ENCODE measurements around the gene CENATAC.
A peak's percentile ranks its signal among the peaks of the same experiment; 100 is the strongest.

Gene CENATAC

GRCh38 chr11:119024430-119025098 lies 26.6 kb downstream of the CENATAC start:
- peak overlapping the region; percentile 29 for H3K4me3 Mint-ChIP-seq
- no peaks in the 10 kb centered on the region for H3K9me3 Mint-ChIP-seq
- peak overlapping the region; percentile 35 for H3K27ac Mint-ChIP-seq (ENCODE audit: low read depth)
- peaks cover 31% of the 10 kb centered on the region for H3K4me1 Mint-ChIP-seq
- peaks cover 41% of the 10 kb centered on the region for H3K36me3 Mint-ChIP-seq (ENCODE audit: insufficient read depth)
- DNase-seq (ENCODE audit: low spot score in 2 of 2) (no peak), ATAC-seq (replicated peaks; ENCODE audit: extremely low read depth, poor library complexity, severe bottlenecking) (no peak)
- no peaks in the 10 kb centered on the region for H3K27me3 Mint-ChIP-seq

- H3K4me1 Mint-ChIP-seq, result peaks cover 33% of the 10 kb centered on the region
- no peak overlapping the region for H3K27ac Mint-ChIP-seq (ENCODE audit: low read depth)
- no peak for DNase-seq (ENCODE audit: low spot score in 2 of 2)
- peaks cover 39% of the 10 kb centered on the region for H3K36me3 Mint-ChIP-seq (ENCODE audit: insufficient read depth)
- no peak for ATAC-seq (replicated peaks; ENCODE audit: extremely low read depth, poor library complexity, severe bottlenecking)
- no peaks in the 10 kb centered on the region for H3K27me3 Mint-ChIP-seq
- no peak overlapping the region for H3K4me3 Mint-ChIP-seq
- no peaks in the 10 kb centered on the region for H3K9me3 Mint-ChIP-seq
Measured at GRCh38 chr11:119025099-119025473, 27.1 kb downstream of the CENATAC start.

- no peaks in the 10 kb centered on the region for H3K9me3 Mint-ChIP-seq
- DNase-seq (ENCODE audit: low spot score in 2 of 2) (no peak), ATAC-seq (replicated peaks; ENCODE audit: extremely low read depth, poor library complexity, severe bottlenecking) (no peak)
- peaks cover 29% of the 10 kb centered on the region for H3K4me1 Mint-ChIP-seq
- H3K4me3 Mint-ChIP-seq, result no peak overlapping the region
- peaks cover 35% of the 10 kb centered on the region for H3K36me3 Mint-ChIP-seq (ENCODE audit: insufficient read depth)
- no peak overlapping the region for H3K27ac Mint-ChIP-seq (ENCODE audit: low read depth)
- H3K27me3 Mint-ChIP-seq, result no peaks in the 10 kb centered on the region
Measured at GRCh38 chr11:119025541-119025940, 27.6 kb downstream of the CENATAC start.

- no peak overlapping the region for H3K27ac Mint-ChIP-seq (ENCODE audit: low read depth)
- no peak for DNase-seq (ENCODE audit: low spot score in 2 of 2)
- H3K27me3 Mint-ChIP-seq, result no peaks in the 10 kb centered on the region
- no peak for ATAC-seq (replicated peaks; ENCODE audit: extremely low read depth, poor library complexity, severe bottlenecking)
- H3K4me3 Mint-ChIP-seq, result no peak overlapping the region
- peaks cover 34% of the 10 kb centered on the region for H3K36me3 Mint-ChIP-seq (ENCODE audit: insufficient read depth)
- peaks cover 29% of the 10 kb centered on the region for H3K4me1 Mint-ChIP-seq
- H3K9me3 Mint-ChIP-seq, result no peaks in the 10 kb centered on the region
Measured at GRCh38 chr11:119025978-119026766, 28.2 kb downstream of the CENATAC start.

- no peaks in the 10 kb centered on the region for H3K27me3 Mint-ChIP-seq
- peaks cover 29% of the 10 kb centered on the region for H3K4me1 Mint-ChIP-seq
- H3K36me3 Mint-ChIP-seq (ENCODE audit: insufficient read depth), result peaks cover 29% of the 10 kb centered on the region
- no peak for DNase-seq (ENCODE audit: low spot score in 2 of 2)
- H3K9me3 Mint-ChIP-seq, result no peaks in the 10 kb centered on the region
- ATAC-seq (replicated peaks; ENCODE audit: extremely low read depth, poor library complexity, severe bottlenecking), result no peak
- H3K4me3 Mint-ChIP-seq, result no peak overlapping the region
- peak overlapping the region; percentile 22 for H3K27ac Mint-ChIP-seq (ENCODE audit: low read depth)
Measured at GRCh38 chr11:119026970-119027369, 29.0 kb downstream of the CENATAC start.

GRCh38 chr11:119027561-119028345 lies 29.8 kb downstream of the CENATAC start:
- no peak for ATAC-seq (replicated peaks; ENCODE audit: extremely low read depth, poor library complexity, severe bottlenecking)
- H3K36me3 Mint-ChIP-seq (ENCODE audit: insufficient read depth), result peaks cover 21% of the 10 kb centered on the region
- H3K27ac Mint-ChIP-seq (ENCODE audit: low read depth), result no peak overlapping the region
- no peak for DNase-seq (ENCODE audit: low spot score in 2 of 2)
- peaks cover 29% of the 10 kb centered on the region for H3K4me1 Mint-ChIP-seq
- no peaks in the 10 kb centered on the region for H3K27me3 Mint-ChIP-seq
- H3K9me3 Mint-ChIP-seq, result no peaks in the 10 kb centered on the region
- H3K4me3 Mint-ChIP-seq, result no peak overlapping the region

- H3K36me3 Mint-ChIP-seq (ENCODE audit: insufficient read depth), result peaks cover 14% of the 10 kb centered on the region
- no peaks in the 10 kb centered on the region for H3K9me3 Mint-ChIP-seq
- no peak overlapping the region for H3K4me3 Mint-ChIP-seq
- H3K27ac Mint-ChIP-seq (ENCODE audit: low read depth), result no peak overlapping the region
- H3K4me1 Mint-ChIP-seq, result peaks cover 24% of the 10 kb centered on the region
- DNase-seq (ENCODE audit: low spot score in 2 of 2) (no peak), ATAC-seq (replicated peaks; ENCODE audit: extremely low read depth, poor library complexity, severe bottlenecking) (no peak)
- H3K27me3 Mint-ChIP-seq, result no peaks in the 10 kb centered on the region
Measured at GRCh38 chr11:119028346-119029068, 30.6 kb downstream of the CENATAC start.

GRCh38 chr11:119029069-119029339 lies 31.1 kb downstream of the CENATAC start:
- Mint-ChIP-seq H3K27ac (ENCODE audit: low read depth) (no peak overlapping the region), H3K4me3 (peak overlapping the region; percentile 85), H3K27me3 (no peaks in the 10 kb centered on the region), H3K4me1 (peaks cover 21% of the 10 kb centered on the region), H3K9me3 (no peaks in the 10 kb centered on the region), H3K36me3 (ENCODE audit: insufficient read depth) (peaks cover 11% of the 10 kb centered on the region)
- DNase-seq (ENCODE audit: low spot score in 2 of 2) (no peak), ATAC-seq (replicated peaks; ENCODE audit: extremely low read depth, poor library complexity, severe bottlenecking) (no peak)

- peak overlapping the region; percentile 85 for H3K4me3 Mint-ChIP-seq
- H3K27ac Mint-ChIP-seq (ENCODE audit: low read depth), result no peak overlapping the region
- ATAC-seq (replicated peaks; ENCODE audit: extremely low read depth, poor library complexity, severe bottlenecking) (no peak), DNase-seq (ENCODE audit: low spot score in 2 of 2) (no peak)
- no peaks in the 10 kb centered on the region for H3K9me3 Mint-ChIP-seq
- peaks cover 11% of the 10 kb centered on the region for H3K36me3 Mint-ChIP-seq (ENCODE audit: insufficient read depth)
- no peaks in the 10 kb centered on the region for H3K27me3 Mint-ChIP-seq
- peaks cover 17% of the 10 kb centered on the region for H3K4me1 Mint-ChIP-seq
Measured at GRCh38 chr11:119029340-119030028, 31.5 kb downstream of the CENATAC start.

GRCh38 chr11:119030029-119030328 lies 32.0 kb downstream of the CENATAC start:
- peak; percentile 2 for ATAC-seq (replicated peaks; ENCODE audit: extremely low read depth, poor library complexity, severe bottlenecking)
- no peak overlapping the region for H3K27ac Mint-ChIP-seq (ENCODE audit: low read depth)
- H3K27me3 Mint-ChIP-seq, result no peaks in the 10 kb centered on the region
- peaks cover 16% of the 10 kb centered on the region for H3K4me1 Mint-ChIP-seq
- DNase-seq (ENCODE audit: low spot score in 2 of 2), result no peak
- peak overlapping the region; percentile 85 for H3K4me3 Mint-ChIP-seq
- H3K9me3 Mint-ChIP-seq, result no peaks in the 10 kb centered on the region
- H3K36me3 Mint-ChIP-seq (ENCODE audit: insufficient read depth), result peaks cover 10% of the 10 kb centered on the region

- Mint-ChIP-seq H3K9me3 (no peaks in the 10 kb centered on the region), H3K36me3 (ENCODE audit: insufficient read depth) (peaks cover 5% of the 10 kb centered on the region), H3K4me3 (peak within 1 kb of the TSS; percentile 85), H3K27ac (ENCODE audit: low read depth) (peak within 1 kb of the TSS; percentile 18), H3K27me3 (no peaks in the 10 kb centered on the region), H3K4me1 (peaks cover 16% of the 10 kb centered on the region)
- ATAC-seq (replicated peaks; ENCODE audit: extremely low read depth, poor library complexity, severe bottlenecking), result peak; percentile 88
- peak; percentile 98 for DNase-seq (ENCODE audit: low spot score in 2 of 2)
Measured at GRCh38 chr11:119030329-119031047, 32.5 kb downstream of the CENATAC start, which contains the start of gene SLC37A4. TSS of gene SLC37A4 (minus strand) at chr11:119030877.

Data from central memory CD8-positive, alpha-beta T cell (primary cell).